Measurements from ENCODE around the gene HYCC1. TPM values are rescaled to one million over a fixed set of nuclear protein-coding genes. Genes with fewer than 3 reads are reported as not detected.

Gene HYCC1
- total and polyA plus RNA-seq, 2 donors (not counting 3 experiments of a cell fraction or from before 2014, with no cell fraction given) = 14.5 to 51.8 TPM

DNA sequence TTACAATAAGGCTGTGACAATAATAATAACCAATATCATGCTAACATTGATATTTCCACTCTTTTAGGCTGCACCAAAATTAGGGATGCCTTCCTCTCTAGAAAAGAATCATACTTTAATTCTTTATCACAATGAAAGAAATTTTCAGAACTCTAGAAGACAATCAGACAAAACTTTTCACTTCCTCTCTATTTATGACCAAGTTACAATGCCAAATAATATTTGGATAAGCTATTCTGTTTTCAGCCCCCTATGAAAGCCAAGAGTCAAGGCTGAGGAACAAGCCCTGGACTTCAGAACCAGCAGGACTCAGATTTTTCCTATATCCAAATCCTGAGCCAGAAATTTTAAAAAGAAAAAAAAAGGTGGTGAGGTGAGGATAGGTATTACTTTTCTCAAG, 4.6 kb downstream of the HYCC1 start:
- Histone ChIP-seq H3K27ac (ENCODE audit: insufficient read depth, low read depth, low read length) (no peak overlapping the region), H3K4me1 (ENCODE audit: control insufficient read depth, extremely low read depth, insufficient read depth, low read length) (peaks cover 24% of the 10 kb centered on the region), H2AFZ (ENCODE audit: low read depth, low read length) (no peak overlapping the region), H3K4me3 (replicated peaks in 1 of 3; ENCODE audit: insufficient read depth in 1 of 3, low read depth in 1 of 3, low read length in 3 of 3) (no peak overlapping the region), H3K4me2 (ENCODE audit: insufficient read depth, low read length) (no peak overlapping the region), H4K20me1 (replicated peaks; ENCODE audit: control insufficient read depth, extremely low read depth, insufficient read depth, low read length) (peaks cover 13% of the 10 kb centered on the region), H3K27me3 (ENCODE audit: control insufficient read depth in 2 of 2, insufficient read depth in 2 of 2, low read length in 2 of 2) (no peaks in the 10 kb centered on the region), H3K9me1 (replicated peaks; ENCODE audit: control insufficient read depth, extremely low read depth, insufficient read depth, low read length) (no peaks in the 10 kb centered on the region), H3K79me2 (ENCODE audit: control insufficient read depth, insufficient read depth, low read length) (peaks cover 57% of the 10 kb centered on the region), H3K36me3 (ENCODE audit: control insufficient read depth in 2 of 2, extremely low read depth in 1 of 2, insufficient read depth in 2 of 2, low read length in 2 of 2) (no peaks in the 10 kb centered on the region), H3K9ac (replicated peaks; ENCODE audit: extremely low read depth, insufficient read depth, low read length) (no peak overlapping the region), H3K9me3 (replicated peaks; ENCODE audit: control insufficient read depth, insufficient read depth, low read length) (no peaks in the 10 kb centered on the region)
- TF ChIP-seq MYC (IDR thresholded peaks at IDR 0.05; ENCODE audit: low read depth, low read length) = no peak
- TF ChIP-seq JUN (IDR thresholded peaks at IDR 0.05; ENCODE audit: borderline replicate concordance, insufficient read depth, insufficient read length, low read depth) = no peak
- TF ChIP-seq GATA2 (IDR thresholded peaks at IDR 0.05; ENCODE audit: insufficient read depth, insufficient read length, low read depth, low read length) = no peak
- TF ChIP-seq FOS (IDR thresholded peaks at IDR 0.05; ENCODE audit: borderline replicate concordance, insufficient read depth, low read length) = no peak
- no peak for TF ChIP-seq CTCF (IDR thresholded peaks at IDR 0.05; ENCODE audit: extremely low read depth in 1 of 2, insufficient read depth in 1 of 2, low read depth in 1 of 2, low read length in 2 of 2)
- TF ChIP-seq POLR2AphosphoS5 (IDR thresholded peaks at IDR 0.05; ENCODE audit: insufficient read depth, low read depth, low read length) = no peak
- no peak for TF ChIP-seq POLR2A (IDR thresholded peaks at IDR 0.05; ENCODE audit: low read depth, low read length)
- TF ChIP-seq EZH2 (IDR thresholded peaks at IDR 0.05; ENCODE audit: borderline replicate concordance, low read depth, low read length, severe bottlenecking) = no peak
- TF ChIP-seq MAX (IDR thresholded peaks at IDR 0.05; ENCODE audit: insufficient read depth, insufficient read length) = no peak
- FAIRE-seq (no peak), DNase-seq (ENCODE audit: low read depth, low spot score) (no peak)
- BruUV-seq (replicated peaks) = no TSS peak
- intact Hi-C loops (cut with micrococcal nuclease) (no loop called here), dilution Hi-C loops (cut with MboI; ENCODE audit: extremely low pct_ligation_motif_present, low sequenced_read_pairs) (no loop called here)
- CTCF ChIA-PET = interaction anchor here (0.9 kb wide), 1 partner anchor 35 kb away, joined by 3 read pairs; no protein-coding TSS in a partner anchor
- POLR2A ChIA-PET = no interaction called here

All from endothelial cell of umbilical vein (primary cell).